HCT116 (cell line): Measurements from ENCODE around the gene ANAPC7. TPM values are rescaled to one million over a fixed set of nuclear protein-coding genes. Genes with fewer than 3 reads are reported as not detected.

Source experiments
- ATAC-seq: fragments of 200-7000 bp; cut with Tn5 transposase; 2 replicates; pipeline ENCODE4 v1.9.1; 2020; ENCODE audit warnings: mild to moderate bottlenecking, moderate library complexity
- BruUV-seq: library from RNA; stranded (reverse); fragments of 400-500 nt; replicated peaks from 2 replicates; lab custom pipeline; 2021; lab: Mats Ljungman, UMichigan
- CTCF ChIA-PET: fragments of 300-600 bp; sonication (Branson Sonifier 250); formaldehyde crosslinking; loops from one replicate; lab custom pipeline; 2021; ENCODE audit warnings: antibody characterized with exemption; lab: Charles Lee
- POLR2A ChIA-PET: fragments of 300-600, 350-600 bp; sonication (Branson Sonifier 250); formaldehyde crosslinking; loops from one replicate; lab custom pipeline; 2021; ENCODE audit warnings: antibody characterized with exemption; lab: Charles Lee
- RAD21 ChIA-PET, 2 experiments: fragments of 300-600 bp; sonication (Branson Sonifier 250); formaldehyde crosslinking; loops; one replicate each; lab custom pipeline; 2023; ENCODE audit warnings: low total read pairs in 2 of 2; ENCODE audit not compliant: uncharacterized antibody in 2 of 2, unreplicated experiment in 2 of 2, low non-redundant PET in 1 of 2; lab: Charles Lee
- DNase-seq: peaks from one replicate; pipeline ENCODE4 v3.0.0-alpha.2; 2010; ENCODE audit warnings: low read depth, low spot score
- H2AFZ ChIP-seq: fragments of 200-600 bp; shearing (Covaris generic), sonication (generic); 2 replicates; pipeline ENCODE4 v1.6.1; 2017; ENCODE audit warnings: low read depth, mixed run types, mixed read lengths, antibody characterized with exemption, low read length; ENCODE audit not compliant: poor library complexity, severe bottlenecking
- H3K27ac ChIP-seq: 2 replicates; pipeline ENCODE4 v1.5.1; 2012; ENCODE audit warnings: low read depth, low read length
- H3K27me3 ChIP-seq: fragments of 200-600 bp; sonication (generic); 2 replicates; pipeline ENCODE4 v1.6.1; 2016; ENCODE audit warnings: mixed run types, low read length, mixed read lengths; ENCODE audit not compliant: insufficient read depth
- H3K36me3 ChIP-seq, 2 experiments: fragments of 200-500 bp in 1 of 2; fragments of 200-600 bp in 1 of 2; sonication (Bioruptor generic) in 1 of 2; sonication (generic) in 1 of 2; 2 replicates each; pipeline versions ENCODE4 v1.5.1 to v1.6.1; 2014 to 2016; ENCODE audit warnings: low read length in 2 of 2, inconsistent platforms in 1 of 2, mixed read lengths in 1 of 2, mixed run types in 1 of 2; ENCODE audit not compliant: insufficient read depth in 2 of 2, control insufficient read depth in 1 of 2
- H3K4me1 ChIP-seq, 2 experiments: fragments of 200-600 bp in 1 of 2; sonication (generic) in 1 of 2; 2 replicates each; pipeline versions ENCODE4 v1.5.1 to v1.6.1; 2012 to 2017; ENCODE audit warnings: low read length in 2 of 2, inconsistent platforms in 1 of 2, mild to moderate bottlenecking in 1 of 2, mixed read lengths in 1 of 2, mixed run types in 1 of 2, moderate library complexity in 1 of 2; ENCODE audit not compliant: insufficient read depth in 2 of 2, control insufficient read depth in 1 of 2
- H3K4me2 ChIP-seq: fragments of 200-600 bp; sonication (generic); 2 replicates; pipeline ENCODE4 v1.6.1; 2017; ENCODE audit warnings: mixed run types, low read length, mixed read lengths
- H3K4me3 ChIP-seq, 2 experiments: fragments of 200-600 bp in 1 of 2; sonication (generic) in 1 of 2; replicated peaks in 1 of 2; 2 replicates each; pipeline ENCODE4 v1.5.1; 2011 to 2016; ENCODE audit warnings: low read length in 2 of 2, control low read depth in 1 of 2, low read depth in 1 of 2, mild to moderate bottlenecking in 1 of 2, mixed read lengths in 1 of 2, mixed run types in 1 of 2
- H3K79me2 ChIP-seq: fragments of 200-600 bp; sonication (generic); 2 replicates; pipeline ENCODE4 v1.6.1; 2017; ENCODE audit warnings: mild to moderate bottlenecking, mixed run types, low read length, moderate library complexity, mixed read lengths; ENCODE audit not compliant: insufficient read depth
- H3K9ac ChIP-seq: fragments of 200-600 bp; sonication (generic); 2 replicates; pipeline ENCODE4 v1.6.1; 2016; ENCODE audit warnings: low read length, mixed read lengths
- H3K9me2 ChIP-seq: fragments of 200-600 bp; sonication (generic), shearing (Covaris generic); 2 replicates; pipeline ENCODE4 v1.6.1; 2017; ENCODE audit warnings: mixed run types, mild to moderate bottlenecking, moderate library complexity; ENCODE audit not compliant: insufficient read depth
- H3K9me3 ChIP-seq, 2 experiments: fragments of 200-500 bp in 1 of 2; fragments of 200-600 bp in 1 of 2; sonication (Bioruptor generic) in 1 of 2; sonication (generic) in 1 of 2; 2 replicates each; pipeline ENCODE4 v1.6.1; 2014 to 2017; ENCODE audit warnings: low read length in 2 of 2, mixed read lengths in 2 of 2, inconsistent platforms in 1 of 2, low read depth in 1 of 2, mild to moderate bottlenecking in 1 of 2, mixed run types in 1 of 2, moderate library complexity in 1 of 2; ENCODE audit not compliant: control insufficient read depth in 1 of 2, insufficient read depth in 1 of 2
- H4K20me1 ChIP-seq: fragments of 200-600 bp; sonication (generic), shearing (Covaris generic); 2 replicates; pipeline ENCODE4 v1.6.1; 2017; ENCODE audit warnings: mixed run types, mild to moderate bottlenecking, moderate library complexity; ENCODE audit not compliant: insufficient read depth
- EZH2phosphoT487 ChIP-seq: fragments of 200-600 bp; IDR thresholded peaks from 2 replicates; pipeline ENCODE4 v1.6.1; 2018; ENCODE audit warnings: antibody characterized with exemption, borderline replicate concordance
- POLR2AphosphoS5 ChIP-seq: IDR thresholded peaks from 2 replicates; pipeline ENCODE4 v1.6.1; 2011; ENCODE audit warnings: mild to moderate bottlenecking, low read depth, low read length, moderate library complexity
- SIN3A ChIP-seq: IDR thresholded peaks from 2 replicates; pipeline ENCODE4 v1.6.1; 2012; ENCODE audit warnings: low read depth
- SP1 ChIP-seq: IDR thresholded peaks from 2 replicates; pipeline ENCODE4 v1.6.1; 2012; ENCODE audit warnings: low read depth
- TCF7L2 ChIP-seq: IDR thresholded peaks from 2 replicates; pipeline ENCODE4 v1.7.0; 2011; ENCODE audit warnings: borderline replicate concordance, inconsistent platforms; ENCODE audit not compliant: insufficient read depth, insufficient read length; ENCODE audit errors: extremely low read depth
- YY1 ChIP-seq: IDR thresholded peaks from 2 replicates; pipeline ENCODE4 v1.6.1; 2011; ENCODE audit warnings: low read length, low read depth, moderate library complexity, mild to moderate bottlenecking; ENCODE audit not compliant: insufficient replicate concordance; ENCODE audit errors: extremely low read depth
- intact Hi-C: fragments of 100-400 bp; cut with micrococcal nuclease; formaldehyde crosslinking; loops from 2 replicates; pipeline ENCODE4 v1.10.0; 2022
- total RNA-seq: library from RNA; stranded (reverse); gene quantifications from one replicate; pipeline ENCODE4 v1.2.1, GENCODE V29; 2021; ENCODE audit not compliant: unreplicated experiment
- TF ChIP-seq, protein P1 (sequence below): IDR thresholded peaks from 2 replicates; pipeline ENCODE4 v1.6.1; 2011; ENCODE audit warnings: mild to moderate bottlenecking, low read length, moderate library complexity; ENCODE audit not compliant: insufficient replicate concordance; ENCODE audit errors: extremely low read depth

The ANAPC7 gene
- total RNA-seq, 1 experiment from 2014 or later: 55.9 TPM

DNA sequence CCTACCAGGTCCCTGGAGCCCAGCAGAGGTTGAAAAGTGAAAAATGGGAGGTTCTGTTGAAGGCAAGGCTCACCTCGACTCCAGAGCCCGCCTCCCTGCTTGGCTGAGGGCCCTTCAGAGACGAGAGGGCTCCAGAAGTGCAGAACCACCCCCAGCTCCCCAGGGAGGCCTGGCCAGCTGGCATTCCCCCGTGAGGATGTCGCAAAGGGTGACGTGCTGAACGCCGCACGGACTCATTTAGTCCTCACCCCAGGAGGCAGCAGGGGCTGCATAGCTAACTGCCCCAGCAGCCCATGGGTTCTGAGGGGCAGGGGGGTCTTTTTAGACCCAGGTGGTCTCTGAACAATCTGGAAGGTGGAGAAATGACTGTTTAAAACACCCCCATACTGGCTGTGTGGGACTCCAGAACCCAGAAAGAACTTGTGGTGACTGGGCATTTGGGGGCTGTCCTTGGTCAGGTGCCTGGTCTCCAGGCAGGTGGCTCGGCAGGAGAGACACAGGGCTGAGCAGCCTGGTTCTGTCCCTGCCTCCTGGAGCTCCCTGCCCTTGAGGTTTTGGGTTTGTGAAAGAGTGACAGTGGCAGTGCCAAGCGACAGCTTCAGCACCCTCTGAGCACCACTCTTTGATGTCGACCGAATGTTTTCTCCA lies 32.0 kb downstream of the ANAPC7 start:
- H3K9ac ChIP-seq: no peak overlapping the region

DNA sequence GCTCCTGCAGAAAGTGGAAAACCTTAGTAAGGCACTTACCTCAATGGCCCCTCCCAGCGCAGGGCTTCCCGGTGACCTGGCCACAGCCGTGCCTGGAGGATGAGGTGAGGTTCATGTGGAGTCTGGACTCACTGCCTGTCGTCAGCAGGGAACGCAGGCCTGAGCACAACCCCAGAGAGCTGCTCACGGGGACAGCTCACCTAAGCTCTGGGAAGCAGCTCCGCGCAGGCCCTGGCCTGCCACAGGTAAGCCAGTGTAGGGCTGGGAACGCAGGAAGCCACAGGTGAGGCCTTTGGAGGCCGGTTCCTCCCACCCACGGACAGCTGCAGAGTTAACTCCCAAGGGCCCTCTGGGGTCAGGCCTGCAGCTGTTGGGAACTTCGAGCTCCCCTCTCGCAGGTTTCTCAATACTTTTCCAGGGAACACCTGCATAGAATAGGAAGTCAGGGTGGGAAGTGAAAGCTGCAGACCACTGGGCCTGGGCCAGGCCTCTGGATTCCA lies 32.7 kb downstream of the ANAPC7 start:
- no TSS peak for BruUV-seq
- ChIA-PET CTCF (no interaction called here), POLR2A (no interaction called here), RAD21 (no interaction called here)
- ATAC-seq (peak; percentile 13; the same call in 1 of the 2 replicates), DNase-seq (no peak)
- H3K27ac ChIP-seq: no peak overlapping the region
- H3K9me3 ChIP-seq: no peaks in the 10 kb centered on the region
- TF ChIP-seq, protein P1, sequence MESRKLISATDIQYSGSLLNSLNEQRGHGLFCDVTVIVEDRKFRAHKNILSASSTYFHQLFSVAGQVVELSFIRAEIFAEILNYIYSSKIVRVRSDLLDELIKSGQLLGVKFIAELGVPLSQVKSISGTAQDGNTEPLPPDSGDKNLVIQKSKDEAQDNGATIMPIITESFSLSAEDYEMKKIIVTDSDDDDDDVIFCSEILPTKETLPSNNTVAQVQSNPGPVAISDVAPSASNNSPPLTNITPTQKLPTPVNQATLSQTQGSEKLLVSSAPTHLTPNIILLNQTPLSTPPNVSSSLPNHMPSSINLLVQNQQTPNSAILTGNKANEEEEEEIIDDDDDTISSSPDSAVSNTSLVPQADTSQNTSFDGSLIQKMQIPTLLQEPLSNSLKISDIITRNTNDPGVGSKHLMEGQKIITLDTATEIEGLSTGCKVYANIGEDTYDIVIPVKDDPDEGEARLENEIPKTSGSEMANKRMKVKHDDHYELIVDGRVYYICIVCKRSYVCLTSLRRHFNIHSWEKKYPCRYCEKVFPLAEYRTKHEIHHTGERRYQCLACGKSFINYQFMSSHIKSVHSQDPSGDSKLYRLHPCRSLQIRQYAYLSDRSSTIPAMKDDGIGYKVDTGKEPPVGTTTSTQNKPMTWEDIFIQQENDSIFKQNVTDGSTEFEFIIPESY: no peak
- 0 out of 2 replicates have a peak, but pooled peaks have one; percentile 19 for TF ChIP-seq POLR2AphosphoS5
- no peaks in the 10 kb centered on the region for H3K4me1 ChIP-seq
- H4K20me1 ChIP-seq: no peaks in the 10 kb centered on the region
- H3K36me3 ChIP-seq: peaks cover 27 to 29% of the 10 kb centered on the region in 2 experiments; a peak in 3 of 4 replicates
- H3K27me3 ChIP-seq: no peaks in the 10 kb centered on the region
- H3K9ac ChIP-seq: no peak overlapping the region
- H3K4me3 ChIP-seq: no peak overlapping the region
- intact Hi-C loops: no loop called here
- H2AFZ ChIP-seq: no peak overlapping the region
- H3K79me2 ChIP-seq: peaks cover 8% of the 10 kb centered on the region; the same call in 1 of the 2 replicates
- H3K4me2 ChIP-seq: no peak overlapping the region
- H3K9me2 ChIP-seq: no peaks in the 10 kb centered on the region

More for the DNA sequence above, 32.0 kb downstream of the ANAPC7 start:
- Histone ChIP-seq H3K27ac (no peak overlapping the region), H3K9me2 (no peaks in the 10 kb centered on the region), H3K36me3 (peaks cover 32 to 34% of the 10 kb centered on the region in 2 experiments; a peak in 3 of 4 replicates), H3K4me1 (no peaks in the 10 kb centered on the region), H3K79me2 (peaks cover 11% of the 10 kb centered on the region; the same call in 1 of the 2 replicates), H3K9me3 (no peaks in the 10 kb centered on the region), H3K27me3 (no peaks in the 10 kb centered on the region), H2AFZ (no peak overlapping the region), H4K20me1 (no peaks in the 10 kb centered on the region), H3K4me2 (no peak overlapping the region), H3K4me3 (no peak overlapping the region)
- POLR2A ChIA-PET: no interaction called here
- intact Hi-C loops: no loop called here
- TF ChIP-seq EZH2phosphoT487 (no peak), YY1 (no peak), TCF7L2 (no peak), SIN3A (no peak), SP1 (no peak)
- CTCF ChIA-PET: no interaction called here
- DNase-seq: no peak
- RAD21 ChIA-PET: no interaction called here
- ATAC-seq: no peak
- no TSS peak for BruUV-seq
